ENCODE measurements around the gene SPOCK1. TPM values are rescaled to one million over a fixed set of nuclear protein-coding genes. Genes with fewer than 3 reads are reported as not detected.

The SPOCK1 gene
- total and polyA plus RNA-seq, 7 experiments from 2014 or later, result 2.8 TPM; not detected in 6

DNA sequence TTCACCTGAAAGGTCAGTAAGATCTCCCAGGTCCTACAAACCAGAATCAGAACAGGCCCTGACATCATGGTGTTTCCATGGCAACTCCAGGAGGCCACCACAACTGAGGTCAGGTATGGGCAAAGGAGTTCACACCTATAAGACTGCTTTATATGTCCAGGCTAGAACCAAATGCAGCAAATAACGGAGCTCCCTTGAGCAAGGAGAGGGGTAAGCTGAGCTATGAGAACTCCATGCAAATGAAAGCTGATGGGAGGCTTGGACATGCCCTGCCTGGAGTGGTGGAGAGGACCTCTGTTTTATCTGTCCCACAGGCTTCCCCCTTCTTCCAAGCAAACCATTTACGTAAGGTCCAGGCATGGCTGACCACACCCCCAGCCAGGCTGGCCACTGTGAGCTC is 207.7 kb downstream of the SPOCK1 start:
- no peak overlapping the region for H3K27ac ChIP-seq (ENCODE audit: low read depth, low read length)
- intact Hi-C loops (cut with micrococcal nuclease), result no loop called here
- H3K27ac Mint-ChIP-seq, result no peak overlapping the region
- ChIA-PET CTCF (interaction anchor here (1.1 kb wide), 1 partner anchor 23 kb away, joined by 3 read pairs; no protein-coding TSS in a partner anchor), POLR2A (no interaction called here)
- no peaks in the 10 kb centered on the region for H3K36me3 ChIP-seq (ENCODE audit: control insufficient read depth in 2 of 3, insufficient read depth in 3 of 3, low read length in 3 of 3)
- no peak for ATAC-seq
- no peaks in the 10 kb centered on the region for H3K4me1 Mint-ChIP-seq
- H3K4me3 Mint-ChIP-seq, result no peak overlapping the region
- peaks cover 0 to 3% (median 0%) of the 10 kb centered on the region in 11 donors for H3K9me3 Mint-ChIP-seq
- DNase-seq, result no peak
- H3K27me3 Mint-ChIP-seq, result peaks cover 2 to 13% (median 6%) of the 10 kb centered on the region in 5 donors
- H3K9me3 ChIP-seq (ENCODE audit: control insufficient read depth in 2 of 3, low read length in 3 of 3), result no peaks in the 10 kb centered on the region
- no peaks in the 10 kb centered on the region for H3K4me1 ChIP-seq (ENCODE audit: control insufficient read depth in 2 of 2, insufficient read depth in 2 of 2, low read length in 2 of 2)
- no peaks in the 10 kb centered on the region for H3K27me3 ChIP-seq (ENCODE audit: control insufficient read depth in 2 of 2, insufficient read depth in 2 of 2, low read length in 2 of 2)
- H3K4me3 ChIP-seq (ENCODE audit: low read length), result no peak overlapping the region
- no peaks in the 10 kb centered on the region for H3K36me3 Mint-ChIP-seq

DNA sequence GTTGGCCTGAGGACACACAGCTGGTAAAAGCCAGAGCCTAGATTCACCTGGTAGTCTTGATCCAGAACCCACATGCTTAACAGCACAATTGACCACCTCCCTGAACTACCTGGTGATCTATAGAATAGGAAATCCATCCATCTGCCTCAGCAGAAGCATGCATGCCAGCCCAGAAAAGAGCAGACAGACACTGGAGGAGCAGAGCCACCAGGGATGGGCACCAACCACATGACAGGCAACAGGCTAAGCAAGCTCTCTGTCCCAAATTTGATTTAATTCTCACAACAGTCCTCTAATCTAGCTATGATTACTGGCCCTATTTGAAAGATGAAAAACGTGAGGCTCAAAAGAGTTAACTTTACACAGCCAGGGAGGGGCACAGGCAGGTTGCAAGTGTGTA is 208.1 kb downstream of the SPOCK1 start:
- DNase-seq (no peak), ATAC-seq (no peak)
- Histone ChIP-seq H3K36me3 (ENCODE audit: control insufficient read depth in 2 of 3, insufficient read depth in 3 of 3, low read length in 3 of 3) (no peaks in the 10 kb centered on the region), H3K4me3 (ENCODE audit: low read length) (no peak overlapping the region), H3K9me3 (ENCODE audit: control insufficient read depth in 2 of 3, low read length in 3 of 3) (no peaks in the 10 kb centered on the region), H3K27ac (ENCODE audit: low read depth, low read length) (no peak overlapping the region), H3K4me1 (ENCODE audit: control insufficient read depth in 2 of 2, insufficient read depth in 2 of 2, low read length in 2 of 2) (no peaks in the 10 kb centered on the region), H3K27me3 (ENCODE audit: control insufficient read depth in 2 of 2, insufficient read depth in 2 of 2, low read length in 2 of 2) (no peaks in the 10 kb centered on the region)
- CTCF ChIA-PET, result interaction anchor here (1.1 kb wide), 1 partner anchor 24 kb away, joined by 3 read pairs; no protein-coding TSS in a partner anchor
- POLR2A ChIA-PET, result no interaction called here
- Mint-ChIP-seq H3K9me3 (peaks cover 0 to 3% (median 0%) of the 10 kb centered on the region in 11 donors), H3K27me3 (peaks cover 3 to 13% (median 6%) of the 10 kb centered on the region in 5 donors), H3K27ac (no peak overlapping the region), H3K4me1 (no peaks in the 10 kb centered on the region), H3K4me3 (no peak overlapping the region), H3K36me3 (no peaks in the 10 kb centered on the region)
- intact Hi-C loops (cut with micrococcal nuclease), result no loop called here

DNA sequence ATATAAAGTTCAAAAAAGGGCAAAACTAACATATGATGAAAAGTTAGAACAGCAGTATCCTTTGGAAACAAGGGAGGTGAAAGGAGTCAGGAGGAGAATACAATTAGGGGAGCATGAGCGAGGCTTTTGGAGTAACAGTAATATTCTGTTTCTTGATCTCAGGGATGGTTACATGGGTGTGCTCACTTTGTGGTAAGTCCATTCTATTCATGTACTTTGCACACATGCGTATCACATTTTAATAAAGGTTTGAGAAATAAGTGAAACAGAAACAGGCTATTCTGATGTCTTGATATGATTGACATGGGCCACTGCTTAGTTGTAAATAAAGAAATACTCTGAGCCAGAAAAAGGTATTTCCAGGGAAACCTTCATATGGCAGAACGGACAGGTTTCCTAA is 208.8 kb downstream of the SPOCK1 start:
- H3K27me3 ChIP-seq (ENCODE audit: control insufficient read depth in 2 of 2, insufficient read depth in 2 of 2, low read length in 2 of 2), result no peaks in the 10 kb centered on the region
- peaks cover 0 to 3% (median 0%) of the 10 kb centered on the region in 11 donors for H3K9me3 Mint-ChIP-seq
- CTCF ChIA-PET, result no interaction called here
- ATAC-seq (no peak), DNase-seq (no peak)
- no peak overlapping the region for H3K27ac Mint-ChIP-seq
- H3K4me1 Mint-ChIP-seq, result no peaks in the 10 kb centered on the region
- H3K27ac ChIP-seq (ENCODE audit: low read depth, low read length), result no peak overlapping the region
- no peaks in the 10 kb centered on the region for H3K36me3 Mint-ChIP-seq
- no peak overlapping the region for H3K4me3 Mint-ChIP-seq
- H3K27me3 Mint-ChIP-seq, result peaks cover 3 to 13% (median 6%) of the 10 kb centered on the region in 5 donors
- no peaks in the 10 kb centered on the region for H3K36me3 ChIP-seq (ENCODE audit: control insufficient read depth in 2 of 3, insufficient read depth in 3 of 3, low read length in 3 of 3)
- POLR2A ChIA-PET, result no interaction called here
- H3K9me3 ChIP-seq (ENCODE audit: control insufficient read depth in 2 of 3, low read length in 3 of 3), result no peaks in the 10 kb centered on the region
- intact Hi-C loops (cut with micrococcal nuclease), result no loop called here
- H3K4me1 ChIP-seq (ENCODE audit: control insufficient read depth in 2 of 2, insufficient read depth in 2 of 2, low read length in 2 of 2), result no peaks in the 10 kb centered on the region
- H3K4me3 ChIP-seq (ENCODE audit: low read length), result no peak overlapping the region

DNA sequence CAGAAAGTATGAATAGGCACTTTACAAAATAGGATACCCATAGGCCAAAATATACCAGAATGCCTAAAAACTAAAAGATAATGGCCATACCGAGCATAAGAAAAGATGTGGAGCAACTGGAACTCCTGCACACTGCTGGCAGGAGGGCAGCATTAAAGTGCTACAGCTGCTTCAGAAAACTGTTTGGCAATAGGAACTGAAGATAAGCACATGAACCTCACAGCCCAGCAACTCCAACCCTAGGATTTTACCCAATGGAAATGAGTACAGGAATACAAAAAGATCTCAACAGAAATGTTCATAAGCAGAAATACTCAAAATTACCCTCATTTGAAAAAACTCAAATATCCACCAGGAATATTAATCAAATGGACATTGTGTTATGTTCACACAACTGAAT is 209.3 kb downstream of the SPOCK1 start:
- intact Hi-C loops (cut with micrococcal nuclease), result no loop called here
- no peaks in the 10 kb centered on the region for H3K4me1 Mint-ChIP-seq
- no peak overlapping the region for H3K4me3 Mint-ChIP-seq
- no peak overlapping the region for H3K27ac ChIP-seq (ENCODE audit: low read depth, low read length)
- no peaks in the 10 kb centered on the region for H3K36me3 Mint-ChIP-seq
- POLR2A ChIA-PET, result no interaction called here
- H3K4me1 ChIP-seq (ENCODE audit: control insufficient read depth in 2 of 2, insufficient read depth in 2 of 2, low read length in 2 of 2), result no peaks in the 10 kb centered on the region
- H3K9me3 ChIP-seq (ENCODE audit: control insufficient read depth in 2 of 3, low read length in 3 of 3), result no peaks in the 10 kb centered on the region
- no peak overlapping the region for H3K4me3 ChIP-seq (ENCODE audit: low read length)
- H3K27ac Mint-ChIP-seq, result no peak overlapping the region
- DNase-seq (no peak), ATAC-seq (no peak)
- no peaks in the 10 kb centered on the region for H3K36me3 ChIP-seq (ENCODE audit: control insufficient read depth in 2 of 3, insufficient read depth in 3 of 3, low read length in 3 of 3)
- peaks cover 3 to 12% (median 6%) of the 10 kb centered on the region in 5 donors for H3K27me3 Mint-ChIP-seq
- H3K9me3 Mint-ChIP-seq, result peaks cover 0 to 1% (median 0%) of the 10 kb centered on the region in 11 donors
- CTCF ChIA-PET, result no interaction called here
- no peaks in the 10 kb centered on the region for H3K27me3 ChIP-seq (ENCODE audit: control insufficient read depth in 2 of 2, insufficient read depth in 2 of 2, low read length in 2 of 2)

DNA sequence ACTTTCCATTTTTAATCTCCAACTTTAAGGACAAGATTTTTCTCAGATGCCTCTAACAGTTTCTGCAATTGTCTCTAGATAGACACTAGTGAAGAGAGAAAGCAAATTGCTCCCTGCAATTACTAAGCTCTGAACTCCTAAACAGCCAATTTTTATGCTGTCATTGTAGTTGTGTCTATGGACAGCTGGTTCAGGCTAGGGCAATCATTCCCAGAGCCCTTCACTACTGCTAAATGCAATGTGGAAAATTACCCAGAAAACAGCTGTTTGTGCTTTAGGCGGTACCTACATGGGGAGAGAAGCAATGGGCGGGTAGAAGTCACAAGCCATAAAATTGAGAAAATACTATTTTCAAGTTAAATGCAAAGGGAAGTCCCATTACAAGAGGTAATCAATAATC is 211.6 kb downstream of the SPOCK1 start:
- intact Hi-C loops (cut with micrococcal nuclease), result no loop called here
- ChIA-PET POLR2A (no interaction called here), CTCF (no interaction called here)
- Histone ChIP-seq H3K36me3 (ENCODE audit: control insufficient read depth in 2 of 3, insufficient read depth in 3 of 3, low read length in 3 of 3) (no peaks in the 10 kb centered on the region), H3K27ac (ENCODE audit: low read depth, low read length) (no peak overlapping the region), H3K4me1 (ENCODE audit: control insufficient read depth in 2 of 2, insufficient read depth in 2 of 2, low read length in 2 of 2) (no peaks in the 10 kb centered on the region), H3K27me3 (ENCODE audit: control insufficient read depth in 2 of 2, insufficient read depth in 2 of 2, low read length in 2 of 2) (no peaks in the 10 kb centered on the region), H3K4me3 (ENCODE audit: low read length) (no peak overlapping the region), H3K9me3 (ENCODE audit: control insufficient read depth in 2 of 3, low read length in 3 of 3) (no peaks in the 10 kb centered on the region)
- no peak overlapping the region for H3K27ac Mint-ChIP-seq
- H3K4me3 Mint-ChIP-seq, result no peak overlapping the region
- no peaks in the 10 kb centered on the region for H3K4me1 Mint-ChIP-seq
- ATAC-seq (no peak), DNase-seq (no peak)
- no peaks in the 10 kb centered on the region for H3K9me3 Mint-ChIP-seq
- no peaks in the 10 kb centered on the region for H3K36me3 Mint-ChIP-seq
- peaks cover 3 to 17% (median 6%) of the 10 kb centered on the region in 5 donors for H3K27me3 Mint-ChIP-seq

DNA sequence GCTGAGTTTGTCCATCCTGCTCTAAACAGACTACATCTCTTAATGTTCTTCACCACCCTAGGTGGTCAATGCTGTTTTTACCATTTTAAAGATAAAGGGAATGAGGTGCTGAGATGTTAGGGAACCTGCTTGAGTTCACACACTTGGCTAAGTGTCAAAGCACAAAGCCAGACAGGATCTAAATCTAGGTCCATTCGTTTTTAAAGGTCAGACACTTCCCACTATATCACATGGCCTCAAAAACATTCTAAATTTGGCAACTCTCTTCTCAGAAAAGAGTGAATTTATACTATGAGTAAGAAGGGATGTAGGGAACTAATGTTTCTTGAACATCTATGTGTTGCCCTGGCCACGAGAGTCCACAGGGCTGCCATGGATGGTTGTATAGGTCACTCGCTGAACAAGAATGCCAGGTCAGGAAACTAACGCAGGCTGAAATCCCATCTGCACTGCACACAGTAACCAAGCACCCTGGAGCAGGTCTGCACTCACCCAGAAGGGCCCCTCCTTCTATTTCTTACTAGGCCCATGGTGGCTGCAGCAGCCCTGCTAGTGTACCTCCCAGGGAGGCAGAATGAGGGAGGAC is 213.0 kb downstream of the SPOCK1 start:
- Mint-ChIP-seq H3K27ac (no peak overlapping the region), H3K9me3 (no peaks in the 10 kb centered on the region), H3K36me3 (no peaks in the 10 kb centered on the region), H3K4me1 (no peaks in the 10 kb centered on the region), H3K4me3 (no peak overlapping the region), H3K27me3 (peaks cover 3 to 17% (median 6%) of the 10 kb centered on the region in 5 donors)
- H3K27me3 ChIP-seq (ENCODE audit: control insufficient read depth in 2 of 2, insufficient read depth in 2 of 2, low read length in 2 of 2), result no peaks in the 10 kb centered on the region
- intact Hi-C loops (cut with micrococcal nuclease), result no loop called here
- H3K4me3 ChIP-seq (ENCODE audit: low read length), result no peak overlapping the region
- CTCF ChIA-PET, result no interaction called here
- H3K9me3 ChIP-seq (ENCODE audit: control insufficient read depth in 2 of 3, low read length in 3 of 3), result no peaks in the 10 kb centered on the region
- POLR2A ChIA-PET, result no interaction called here
- ATAC-seq, result no peak
- no peak overlapping the region for H3K27ac ChIP-seq (ENCODE audit: low read depth, low read length)
- H3K36me3 ChIP-seq (ENCODE audit: control insufficient read depth in 2 of 3, insufficient read depth in 3 of 3, low read length in 3 of 3), result no peaks in the 10 kb centered on the region
- no peaks in the 10 kb centered on the region for H3K4me1 ChIP-seq (ENCODE audit: control insufficient read depth in 2 of 2, insufficient read depth in 2 of 2, low read length in 2 of 2)
- no peak for DNase-seq

DNA sequence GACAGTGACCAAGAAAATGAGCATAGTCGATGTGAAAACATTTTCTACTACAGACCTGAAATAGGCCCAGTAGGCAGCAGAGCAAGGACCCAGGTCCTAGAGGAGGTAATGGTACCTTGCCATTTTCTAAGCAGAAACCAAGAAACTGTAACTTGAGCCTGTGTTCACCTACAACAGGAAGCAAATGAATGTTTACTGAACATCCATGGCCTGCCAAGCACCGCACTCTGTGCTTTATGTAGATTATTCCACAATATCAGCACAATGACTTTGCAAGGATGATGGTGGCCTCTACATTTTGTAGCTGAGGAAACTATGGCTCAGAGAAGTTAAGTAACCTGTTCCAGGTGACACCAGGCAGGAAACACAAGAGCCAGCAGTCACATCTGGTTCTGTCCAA is 215.3 kb downstream of the SPOCK1 start:
- intact Hi-C loops (cut with micrococcal nuclease), result no loop called here

More for the DNA sequence above, 215.3 kb downstream of the SPOCK1 start:
- H3K4me3 ChIP-seq (ENCODE audit: low read length), result no peak overlapping the region
- no peaks in the 10 kb centered on the region for H3K36me3 ChIP-seq (ENCODE audit: control insufficient read depth in 2 of 3, insufficient read depth in 3 of 3, low read length in 3 of 3)
- Mint-ChIP-seq H3K27me3 (peaks cover 0 to 17% (median 9%) of the 10 kb centered on the region in 5 donors), H3K36me3 (no peaks in the 10 kb centered on the region), H3K9me3 (no peaks in the 10 kb centered on the region), H3K27ac (no peak overlapping the region), H3K4me1 (no peaks in the 10 kb centered on the region), H3K4me3 (no peak overlapping the region)
- no peaks in the 10 kb centered on the region for H3K27me3 ChIP-seq (ENCODE audit: control insufficient read depth in 2 of 2, insufficient read depth in 2 of 2, low read length in 2 of 2)
- ChIA-PET POLR2A (no interaction called here), CTCF (no interaction called here)
- no peak for ATAC-seq
- H3K9me3 ChIP-seq (ENCODE audit: control insufficient read depth in 2 of 3, low read length in 3 of 3), result no peaks in the 10 kb centered on the region
- no peaks in the 10 kb centered on the region for H3K4me1 ChIP-seq (ENCODE audit: control insufficient read depth in 2 of 2, insufficient read depth in 2 of 2, low read length in 2 of 2)
- H3K27ac ChIP-seq (ENCODE audit: low read depth, low read length), result no peak overlapping the region
- no peak for DNase-seq

All from naive thymus-derived CD4-positive, alpha-beta T cell (primary cell).